HG03196 (cell line): ENCODE results near the gene CHKB.

ENCODE experiments used
- ATAC-seq: cut with Tn5 transposase; IDR thresholded peaks from one replicate; pipeline ENCODE4 v1.9.1; 2021; ENCODE audit not compliant: unreplicated experiment

CHKB gene

GRCh38 chr22:50575426-50575941 lies 7.2 kb downstream of the CHKB start:
- ATAC-seq: no peak

DNA sequence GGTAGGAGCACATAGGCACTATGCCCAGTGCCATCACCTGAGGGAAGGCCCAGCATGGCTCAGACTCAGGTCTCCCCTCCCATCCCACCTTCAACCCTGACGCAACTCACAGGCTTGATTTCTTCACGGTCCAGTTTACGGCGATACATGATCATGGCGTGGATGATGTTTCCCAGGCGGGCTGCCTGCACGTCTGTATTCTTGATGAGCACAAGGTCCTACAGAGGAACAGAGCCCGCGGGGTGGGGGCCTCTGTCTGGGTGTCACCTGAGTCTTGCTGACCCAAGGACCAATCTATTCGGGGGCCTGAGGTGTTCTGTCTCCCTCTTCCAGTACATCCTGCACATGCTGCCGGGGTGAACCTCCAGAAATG lies 8.3 kb downstream of the CHKB start:
- ATAC-seq: no peak

DNA sequence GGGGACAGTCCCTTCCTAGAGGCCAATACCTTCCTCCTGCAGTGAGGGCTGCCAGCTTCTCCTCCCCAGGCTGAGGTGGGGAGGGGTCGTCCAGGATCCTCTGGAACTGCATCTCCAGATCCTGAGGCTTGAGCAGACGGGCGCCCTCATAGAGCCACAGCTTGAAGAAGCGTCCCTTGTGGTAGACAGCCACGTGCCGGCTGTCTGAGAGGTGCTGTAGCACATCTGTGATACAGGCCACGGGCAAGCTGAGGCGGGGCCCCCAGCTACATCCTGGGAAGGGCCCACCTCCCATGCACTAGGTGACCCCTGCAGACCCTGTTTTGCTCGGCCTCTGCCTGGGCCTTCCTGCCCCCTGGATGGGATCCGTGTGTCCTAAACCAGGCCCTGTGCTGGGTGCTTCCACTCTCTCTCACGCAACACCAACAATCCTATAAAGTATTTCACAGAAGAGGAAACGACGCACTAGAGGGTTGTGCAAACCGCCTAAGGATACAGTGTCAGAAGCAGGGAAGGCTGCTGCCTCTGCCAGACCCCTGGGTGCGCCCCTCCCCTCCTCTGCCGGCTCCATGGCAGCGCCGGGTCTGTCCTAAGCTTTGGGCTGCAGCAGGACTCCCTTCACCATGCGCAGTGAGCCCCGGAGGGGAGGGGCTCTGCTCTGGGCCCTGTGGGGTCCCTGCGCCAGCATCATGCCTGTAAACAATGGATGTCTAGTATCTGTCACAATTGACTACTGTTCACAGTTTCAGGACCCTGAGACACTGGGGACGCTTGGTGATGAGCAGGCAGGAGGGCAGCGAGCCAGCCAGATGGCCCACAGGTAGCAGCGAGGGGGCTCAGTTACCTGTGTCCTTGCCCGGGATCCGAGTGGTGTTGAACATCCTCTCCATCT lies 8.9 kb downstream of the CHKB start:
- no peak for ATAC-seq

- no peak for ATAC-seq
Measured at GRCh38 chr22:50572965-50573364, 9.7 kb downstream of the CHKB start.

DNA sequence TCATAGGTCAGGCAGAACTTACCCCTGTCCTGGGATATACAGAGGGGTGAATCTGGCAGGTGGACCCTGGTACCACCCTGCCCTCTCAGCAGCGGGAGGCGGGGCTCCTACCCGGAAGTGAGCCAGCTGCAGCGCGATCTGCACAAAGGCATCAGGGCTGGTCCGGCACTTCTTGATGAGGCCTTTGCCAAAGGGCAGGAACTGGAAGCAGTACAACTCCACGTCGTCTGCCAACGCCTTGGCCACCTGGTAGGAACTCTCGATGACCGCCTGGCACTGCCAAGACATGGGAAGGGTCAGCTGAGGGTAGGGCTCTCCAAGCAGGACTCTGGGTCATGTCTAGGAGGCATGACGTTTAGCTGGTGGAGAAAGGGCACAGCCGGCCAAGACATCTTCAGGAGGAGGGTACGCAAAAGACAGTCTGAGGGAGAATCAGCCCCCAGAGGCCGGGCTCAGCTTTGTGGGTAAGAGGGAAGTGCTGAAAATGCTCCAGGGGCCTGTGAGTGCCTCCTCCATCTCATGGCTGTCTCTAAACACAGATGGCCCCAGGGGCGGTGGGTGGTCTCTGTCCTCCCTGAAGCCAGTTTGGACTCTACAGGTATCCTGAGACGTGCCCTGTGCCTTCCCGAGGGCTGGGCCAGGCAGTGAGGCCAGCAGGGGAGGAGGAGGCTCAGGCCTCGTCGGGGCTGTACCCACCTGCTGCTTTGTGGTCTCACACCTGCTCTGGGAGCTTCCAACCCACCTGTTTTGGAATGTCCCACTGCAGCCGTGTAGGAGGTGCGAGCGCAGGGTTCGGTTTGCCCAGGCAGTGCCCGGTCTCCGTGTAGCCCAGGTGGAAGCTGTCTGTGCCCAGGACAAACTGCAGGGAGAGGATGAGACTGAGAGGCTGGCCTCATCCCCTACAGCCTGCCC lies 11.1 kb downstream of the CHKB start:
- no peak for ATAC-seq

DNA sequence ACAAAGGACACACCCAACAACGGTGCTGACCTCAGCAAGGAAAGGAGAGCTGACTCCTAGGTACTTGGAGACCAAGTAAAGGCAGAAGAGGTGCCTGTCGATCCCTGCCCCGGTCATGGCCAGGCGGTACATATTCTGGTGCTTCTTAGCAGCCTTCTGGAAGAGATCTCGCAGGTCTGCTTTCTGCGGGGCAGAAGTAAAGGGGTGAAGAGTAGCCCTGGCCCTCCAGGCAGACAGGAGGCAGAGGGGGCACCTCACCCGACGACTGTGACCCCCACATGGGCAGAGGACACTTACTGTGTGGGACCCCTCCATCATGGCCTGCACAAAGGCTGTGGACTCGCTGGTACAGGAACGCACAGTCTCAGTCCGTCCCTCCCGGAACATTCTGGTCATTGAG lies 11.8 kb downstream of the CHKB start:
- ATAC-seq: no peak

DNA sequence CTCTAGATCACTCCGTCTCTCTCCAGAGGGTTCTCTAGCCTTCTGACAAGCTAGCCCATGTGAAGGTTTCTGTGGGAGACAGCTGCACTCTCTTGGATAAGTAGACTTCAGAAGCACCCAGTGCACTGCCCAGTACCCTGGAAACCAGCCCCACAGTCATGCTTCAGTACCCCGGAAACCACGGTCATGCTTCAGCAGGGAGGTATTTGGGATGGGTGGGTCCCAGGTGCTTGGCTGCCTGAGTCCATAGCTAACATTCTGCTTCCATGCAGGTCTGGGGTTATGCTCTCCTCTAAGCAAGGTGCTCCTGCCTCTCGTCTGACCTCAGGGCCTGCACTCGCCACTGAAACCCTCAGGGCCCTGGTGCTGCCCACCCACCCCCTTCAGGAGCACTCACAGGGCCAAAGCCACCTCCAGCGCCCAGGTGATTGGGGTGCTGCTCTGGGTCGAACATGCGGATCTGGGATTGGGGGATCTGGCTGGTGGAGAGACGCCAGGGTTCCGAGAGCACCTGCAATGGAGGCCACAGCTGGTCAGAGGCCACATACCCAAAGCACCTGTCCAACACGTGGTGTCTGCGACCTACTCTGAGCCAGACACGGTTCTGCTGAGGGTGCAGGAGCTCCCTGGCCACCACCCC lies 12.6 kb downstream of the CHKB start:
- no peak for ATAC-seq

GRCh38 chr22:50569041-50569459 lies 13.6 kb downstream of the CHKB start:
- no peak for ATAC-seq

- ATAC-seq: no peak
Measured at GRCh38 chr22:50568626-50569025, 14.0 kb downstream of the CHKB start.

- ATAC-seq: no peak
Measured at GRCh38 chr22:50567721-50568252, 14.9 kb downstream of the CHKB start.

DNA sequence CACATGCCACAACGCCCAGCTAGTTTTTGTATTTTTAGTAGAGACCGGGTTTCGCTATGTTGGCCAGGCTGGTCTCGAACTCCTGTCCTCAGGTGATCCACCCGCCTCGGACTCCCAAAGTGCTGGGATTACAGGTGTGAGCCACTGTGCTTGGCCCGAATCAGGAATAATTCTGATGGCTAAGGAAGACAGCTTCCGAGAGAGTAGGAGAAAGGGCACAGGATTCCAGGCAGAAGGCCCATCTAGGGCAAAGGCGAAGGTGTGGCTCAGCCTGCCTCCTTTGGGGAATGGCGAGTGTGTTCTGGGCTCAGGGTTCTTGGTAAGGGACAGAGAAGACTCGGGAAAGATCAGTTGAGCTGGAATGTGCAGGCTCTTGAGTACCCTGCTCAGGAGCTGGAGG lies 18.4 kb downstream of the CHKB start:
- no peak for ATAC-seq

GRCh38 chr22:50563413-50564160 lies 19.1 kb downstream of the CHKB start:
- ATAC-seq: no peak

- ATAC-seq: peak; percentile 80
Measured at GRCh38 chr22:50562523-50563412, 19.9 kb downstream of the CHKB start, which contains the start of gene SYCE3. TSS of gene SYCE3 (minus strand) at chr22:50562919. CDS start at chr22:50556405, 6,514 bp downstream.

DNA sequence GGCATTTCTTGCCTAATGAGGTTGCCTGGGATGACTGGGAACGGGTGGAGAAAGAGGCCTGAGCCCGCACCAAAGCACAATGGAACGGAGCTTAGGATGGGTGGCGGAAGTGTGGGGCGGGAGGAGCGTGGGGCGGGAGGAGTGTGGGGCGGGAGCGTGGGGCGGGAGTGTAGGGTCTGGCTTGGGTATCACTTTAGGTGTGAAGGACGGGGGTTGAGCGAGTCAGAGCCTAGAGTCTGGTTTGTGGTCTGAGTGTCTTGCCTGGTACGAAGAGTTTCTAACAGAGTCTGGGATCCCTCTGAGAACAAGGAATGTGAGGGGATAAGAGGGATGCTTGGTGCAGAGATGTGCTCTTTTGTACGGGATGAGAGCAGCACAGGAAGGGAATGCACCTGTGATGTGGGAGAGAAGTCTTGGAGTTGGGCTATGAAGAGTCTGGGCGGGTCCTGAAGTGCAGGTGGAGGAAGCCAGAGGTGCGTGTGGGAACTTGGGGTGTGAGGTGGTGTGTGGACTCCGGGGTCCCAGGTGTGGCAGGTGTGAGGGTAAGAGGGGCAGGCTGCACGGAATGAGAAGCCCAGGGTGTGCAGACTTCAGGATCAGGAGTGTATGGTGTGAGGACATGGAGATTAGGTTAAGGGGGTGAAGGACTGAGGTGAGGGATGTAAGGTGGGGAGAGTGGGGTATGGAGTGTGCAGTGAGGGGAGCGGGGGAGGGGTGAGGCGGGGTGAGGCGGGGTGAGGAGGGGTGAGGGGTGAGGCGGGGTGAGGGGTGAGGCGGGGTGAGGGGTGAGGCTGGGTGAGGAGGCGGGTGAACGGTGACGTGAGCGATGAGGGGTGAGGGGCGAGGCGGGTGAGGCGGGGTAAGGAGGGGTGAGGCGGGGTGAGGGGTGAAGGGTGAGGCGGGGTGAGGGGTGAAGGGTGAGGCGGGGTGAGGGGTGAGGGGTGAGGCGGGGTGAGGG lies 21.0 kb downstream of the CHKB start:
- ATAC-seq: no peak

- ATAC-seq: no peak
Measured at GRCh38 chr22:50560034-50560433, 22.6 kb downstream of the CHKB start.

GRCh38 chr22:50556703-50557102 lies 25.9 kb downstream of the CHKB start:
- no peak for ATAC-seq

DNA sequence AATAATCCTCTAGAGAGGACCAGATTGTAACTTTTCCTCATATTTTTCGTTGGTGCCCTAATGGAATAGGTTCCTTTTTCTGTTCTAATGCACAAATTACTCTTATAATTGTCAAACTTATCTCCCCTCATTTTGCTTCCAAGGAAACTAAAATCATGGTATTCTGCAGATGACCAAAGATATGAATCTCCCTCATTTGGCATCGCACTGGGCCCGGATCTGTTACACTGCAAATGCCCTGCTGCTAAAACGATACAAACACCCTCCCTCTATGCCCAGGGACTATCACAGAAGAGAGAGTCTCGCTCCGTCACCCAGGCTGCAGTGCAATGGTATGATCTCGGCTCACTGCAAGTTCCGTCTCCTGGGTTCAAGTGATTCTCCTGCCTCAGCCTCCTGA lies 29.3 kb downstream of the CHKB start:
- ATAC-seq: no peak

DNA sequence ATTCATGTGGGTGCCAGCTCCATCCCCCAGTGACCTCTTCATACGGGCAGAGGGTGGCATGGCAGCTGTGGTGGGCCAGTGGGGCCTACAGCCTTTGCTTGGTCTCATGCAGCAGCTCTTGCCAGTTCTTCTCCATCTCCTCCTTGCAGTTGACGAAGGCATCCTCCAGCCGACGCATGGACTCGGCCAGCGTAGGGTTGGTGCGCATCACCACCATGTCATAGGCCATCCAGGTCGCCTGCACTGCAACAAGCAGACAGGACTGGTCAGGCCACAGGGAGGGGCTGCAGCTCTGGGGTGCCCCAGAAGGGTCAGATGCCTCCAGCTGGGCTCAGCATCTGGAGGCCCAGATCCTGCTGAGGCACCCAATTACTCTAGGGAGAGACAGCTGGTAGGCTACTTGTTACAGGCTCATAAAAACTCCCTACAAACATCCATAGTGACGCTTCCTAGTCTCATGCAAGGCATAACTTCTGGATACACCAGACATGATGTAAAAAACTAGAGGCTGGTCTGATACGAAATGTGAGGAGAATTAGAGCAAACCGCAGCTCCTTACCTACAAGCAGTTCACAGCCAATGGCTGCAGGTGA lies 31.4 kb downstream of the CHKB start:
- no peak for ATAC-seq
